GM11168 (cell line): ENCODE results near the gene TIAM2.
"Not testable (repeated sequence)": the region's sequence is repeated elsewhere in the genome, so short reads cannot be mapped to it uniquely, and the experiment has no call there.

ENCODE experiments used
- in situ Hi-C: fragments of 300-500 bp; cut with MboI; formaldehyde crosslinking; loops from one replicate; pipeline ENCODE4 v1.12.0; 2022; ENCODE audit warnings: low sequenced_read_pairs; ENCODE audit not compliant: unreplicated experiment

The TIAM2 gene

DNA sequence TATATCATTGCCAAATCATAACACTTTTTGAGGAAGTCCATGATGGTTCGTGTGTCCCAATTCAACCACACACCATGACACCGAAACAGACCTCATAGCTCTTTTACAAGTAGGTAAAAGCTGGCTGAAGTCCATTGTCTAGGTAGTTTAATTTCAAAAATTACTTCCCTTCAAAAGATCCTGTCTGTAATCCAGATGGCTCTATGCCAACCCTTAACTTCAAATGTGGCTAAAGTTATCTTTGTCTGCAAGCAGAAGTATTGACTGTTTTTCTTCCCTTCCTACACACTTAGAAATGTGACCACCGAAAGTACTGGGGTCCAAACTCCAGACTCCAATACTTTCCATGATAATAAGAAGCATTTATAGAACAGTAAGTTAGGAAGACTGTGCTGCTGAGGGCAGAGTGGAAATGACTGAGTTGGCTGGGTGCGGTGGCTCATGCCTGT lies 8.3 kb upstream of the TIAM2 start:
- in situ Hi-C loops = no loop called here

GRCh38 chr6:154989448-154989847 lies 5.7 kb upstream of the TIAM2 start:
- in situ Hi-C loops = no loop called here

DNA sequence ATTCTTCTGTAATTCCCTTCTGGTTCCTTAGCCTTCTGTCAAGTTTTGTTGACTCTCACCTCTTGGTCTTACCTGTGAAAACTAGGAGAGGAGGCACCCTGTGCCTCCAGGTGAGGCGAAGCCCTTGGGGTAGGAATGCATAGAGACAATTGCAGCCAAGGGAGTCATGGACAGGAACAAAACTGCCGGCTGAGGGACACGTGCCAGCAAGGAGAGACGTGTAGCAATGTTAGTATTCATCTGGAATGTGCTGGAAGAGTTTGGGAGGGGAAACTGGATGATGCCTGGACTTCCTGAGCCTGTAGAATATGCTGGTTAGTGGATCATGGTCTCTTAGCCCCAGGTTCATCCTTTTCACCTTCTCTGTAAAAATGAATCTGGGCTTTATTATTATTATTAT lies 3.9 kb upstream of the TIAM2 start:
- in situ Hi-C loops = no loop called here

GRCh38 chr6:154993026-154993425 lies 2.1 kb upstream of the TIAM2 start:
- in situ Hi-C loops = no loop called here

DNA sequence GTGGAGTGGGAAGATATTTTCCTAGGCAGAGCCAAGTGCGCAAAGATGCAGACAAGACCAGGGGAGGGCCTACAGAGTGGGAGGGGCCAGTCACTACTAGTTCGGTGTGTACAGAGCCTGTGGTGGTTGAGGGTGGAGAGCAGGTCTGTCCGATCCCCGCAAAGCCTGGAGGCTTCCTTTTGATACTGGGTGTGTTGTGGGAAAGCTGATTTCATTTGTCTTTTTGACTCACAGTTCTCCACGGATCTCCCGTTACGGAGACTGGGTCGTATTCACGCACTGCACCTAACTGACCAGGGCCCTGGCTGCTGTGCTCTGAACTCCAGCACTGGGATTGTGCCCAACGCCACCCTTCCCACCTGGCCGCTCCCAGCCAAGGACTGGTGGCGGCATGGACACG lies 1.4 kb upstream of the TIAM2 start:
- in situ Hi-C loops = no loop called here

GRCh38 chr6:154994836-154995253 lies 270 bp upstream of the TIAM2 start:
- in situ Hi-C loops = no loop called here

DNA sequence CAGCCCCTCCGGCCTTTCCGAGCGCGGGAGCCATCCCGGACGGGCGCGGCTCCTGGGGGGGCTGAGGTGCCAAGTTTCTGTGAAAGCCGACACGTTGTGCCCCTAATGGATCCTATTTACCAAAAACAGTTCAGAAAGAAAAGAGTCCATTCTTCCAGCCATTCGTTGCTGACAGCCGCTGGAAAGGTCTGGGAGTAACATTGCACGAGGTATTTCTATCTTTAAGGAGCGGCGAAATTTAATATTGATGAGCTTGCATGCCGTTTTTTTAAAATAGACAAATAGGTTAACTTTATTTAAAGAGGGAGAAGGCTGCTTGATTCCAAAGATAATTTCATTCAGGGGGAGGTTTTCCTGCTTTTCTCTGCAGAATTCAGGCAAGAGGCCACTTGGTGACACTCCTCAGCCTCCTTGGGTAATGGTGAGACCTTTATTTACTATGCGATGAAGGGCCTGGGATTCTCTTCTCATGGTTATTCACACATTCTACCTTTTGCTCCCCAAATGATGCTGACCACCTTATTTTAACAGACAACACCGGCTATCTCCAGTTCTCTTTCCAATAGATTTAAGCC lies 988 bp downstream of the TIAM2 start:
- in situ Hi-C loops = no loop called here

GRCh38 chr6:154996841-154997311 lies 1.8 kb downstream of the TIAM2 start:
- in situ Hi-C loops = no loop called here

GRCh38 chr6:154998855-154999254 lies 3.7 kb downstream of the TIAM2 start:
- in situ Hi-C loops = no loop called here

- in situ Hi-C loops = no loop called here
Measured at GRCh38 chr6:155001482-155001881, 6.4 kb downstream of the TIAM2 start.

DNA sequence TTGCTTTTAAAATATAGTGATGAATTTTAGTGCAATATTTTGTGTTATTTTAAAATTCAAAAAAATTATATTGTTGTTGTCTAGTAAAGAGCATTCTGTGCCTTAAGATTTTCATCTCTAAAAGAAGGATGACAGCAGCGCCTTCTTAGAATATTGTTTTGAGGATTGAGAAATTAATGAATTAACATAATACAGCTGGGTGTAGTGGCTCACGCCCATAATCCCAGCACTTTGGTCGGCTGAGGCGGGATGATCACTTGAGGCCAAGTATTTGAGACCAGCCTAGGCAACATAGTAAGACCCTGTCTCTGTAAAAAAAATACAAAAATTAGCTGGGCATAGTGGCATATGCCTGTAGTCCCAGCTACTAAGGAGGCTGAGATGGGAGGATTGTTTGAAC lies 6.8 kb downstream of the TIAM2 start:
- in situ Hi-C loops = no loop called here

DNA sequence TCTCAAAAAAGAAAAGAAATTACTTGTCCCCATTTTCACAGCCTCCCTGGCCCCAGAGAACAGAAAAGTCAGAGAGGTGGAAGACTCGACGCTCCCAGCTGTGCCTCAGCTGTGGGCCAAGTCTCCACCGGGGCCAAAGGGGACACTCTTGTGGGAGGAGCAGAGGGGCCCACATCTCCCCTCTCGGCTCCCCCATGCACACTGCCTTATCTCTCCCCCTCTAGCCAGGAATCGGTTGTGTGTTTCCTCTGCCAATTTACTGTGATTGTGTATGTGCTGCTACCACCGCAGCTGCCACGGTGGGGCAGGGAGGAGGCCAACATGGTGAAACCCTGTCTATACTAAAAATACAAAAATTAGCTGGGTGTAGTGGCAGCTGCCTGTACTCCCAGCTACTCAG lies 8.4 kb downstream of the TIAM2 start:
- in situ Hi-C loops = no loop called here

GRCh38 chr6:155004017-155004416 lies 8.9 kb downstream of the TIAM2 start:
- in situ Hi-C loops = no loop called here

- in situ Hi-C loops = no loop called here
Measured at GRCh38 chr6:155004576-155005372, 9.7 kb downstream of the TIAM2 start.

DNA sequence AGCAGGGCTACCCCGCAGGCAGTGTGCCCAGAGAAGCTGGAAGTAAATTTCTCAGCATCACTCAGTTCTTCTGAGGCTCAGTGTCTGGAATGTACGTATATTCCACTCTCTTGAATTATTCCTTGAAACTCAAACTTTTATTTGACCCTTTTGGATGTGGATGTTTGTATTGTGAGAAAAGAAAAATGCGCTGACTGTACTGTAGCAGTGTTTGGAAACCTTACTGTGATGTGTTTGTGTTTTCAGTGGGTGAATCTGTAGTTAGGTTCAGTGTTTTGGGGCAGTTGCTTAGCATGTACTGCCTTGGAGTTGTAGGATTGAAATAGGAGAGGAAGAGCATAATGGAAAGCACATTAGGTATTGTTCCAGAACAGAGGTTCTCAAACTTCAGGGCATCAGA lies 13.5 kb downstream of the TIAM2 start:
- in situ Hi-C loops = no loop called here

DNA sequence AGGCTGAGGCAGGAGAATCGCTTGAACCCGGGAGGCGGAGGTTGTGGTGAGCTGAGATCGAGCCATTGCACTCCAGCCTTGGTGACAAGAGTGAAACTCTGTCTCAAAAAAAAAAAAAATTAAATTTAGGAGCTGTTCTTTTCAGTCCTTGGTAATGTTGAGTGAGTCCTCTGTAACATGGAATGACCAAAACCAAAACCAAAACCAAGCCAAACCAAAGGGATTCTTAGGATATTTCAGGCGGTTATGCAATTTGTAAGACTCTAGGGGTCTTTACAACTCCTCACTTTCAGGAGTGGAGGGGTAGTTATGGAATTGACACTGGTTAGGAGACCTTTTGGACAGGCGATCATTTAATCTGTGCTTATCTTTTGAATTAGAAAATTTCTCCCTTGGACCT lies 15.8 kb downstream of the TIAM2 start:
- in situ Hi-C loops = no loop called here

GRCh38 chr6:155011809-155012291 lies 16.7 kb downstream of the TIAM2 start:
- in situ Hi-C loops = no loop called here

DNA sequence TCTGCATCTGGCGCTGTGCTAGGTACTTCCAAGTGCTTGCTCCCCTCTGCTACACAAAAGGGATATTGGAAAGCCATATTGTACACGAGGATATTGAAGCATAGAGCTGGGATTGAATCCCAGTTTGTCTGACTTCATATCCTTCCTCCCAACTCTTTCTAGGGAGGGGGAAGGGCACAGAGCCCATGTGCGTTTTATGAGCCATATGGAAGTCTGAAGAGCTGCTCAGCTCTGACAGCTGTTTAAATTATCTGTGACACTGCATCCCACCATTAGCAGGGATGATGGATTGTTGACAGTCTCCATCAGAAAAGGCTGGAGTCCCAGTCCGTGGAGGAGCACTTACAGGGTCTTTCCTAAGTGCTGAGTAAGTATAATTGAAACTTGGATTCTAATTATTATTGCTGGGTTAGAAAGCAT lies 18.4 kb downstream of the TIAM2 start:
- in situ Hi-C loops = no loop called here

GRCh38 chr6:155014137-155014536 lies 19.0 kb downstream of the TIAM2 start:
- in situ Hi-C loops = no loop called here

GRCh38 chr6:155014670-155015300 lies 19.7 kb downstream of the TIAM2 start:
- in situ Hi-C loops = no loop called here

- in situ Hi-C loops = not testable (repeated sequence)
Measured at GRCh38 chr6:155018415-155018814, 23.3 kb downstream of the TIAM2 start.
